ENCODE data around the gene HDAC5.

GRCh38 chr17:44070455-44071197 is 52.8 kb downstream of the HDAC5 start, which contains the start of gene G6PC3:
- TF ChIP-seq EZH2 (IDR thresholded peaks at IDR 0.05; ENCODE audit: insufficient read depth, poor library complexity, severe bottlenecking) (no peak), EZH2phosphoT487 (IDR thresholded peaks at IDR 0.05; ENCODE audit: insufficient read depth, low read depth) (no peak)
